ENCODE measurements around the gene DLEC1.

Gene DLEC1

GRCh38 chr3:38017445-38018295 is 21.3 kb upstream of the DLEC1 start:
- no peaks in the 10 kb centered on the region for H3K4me1 Mint-ChIP-seq
- ATAC-seq (replicated peaks) (no peak), DNase-seq (no peak)
- no peaks in the 10 kb centered on the region for H3K27me3 Mint-ChIP-seq
- no peaks in the 10 kb centered on the region for H3K9me3 Mint-ChIP-seq
- H3K4me3 Mint-ChIP-seq = no peak overlapping the region
- H3K27ac Mint-ChIP-seq = no peak overlapping the region
- H3K36me3 Mint-ChIP-seq = peaks cover 13 to 24% of the 10 kb centered on the region in 2 donors

DNA sequence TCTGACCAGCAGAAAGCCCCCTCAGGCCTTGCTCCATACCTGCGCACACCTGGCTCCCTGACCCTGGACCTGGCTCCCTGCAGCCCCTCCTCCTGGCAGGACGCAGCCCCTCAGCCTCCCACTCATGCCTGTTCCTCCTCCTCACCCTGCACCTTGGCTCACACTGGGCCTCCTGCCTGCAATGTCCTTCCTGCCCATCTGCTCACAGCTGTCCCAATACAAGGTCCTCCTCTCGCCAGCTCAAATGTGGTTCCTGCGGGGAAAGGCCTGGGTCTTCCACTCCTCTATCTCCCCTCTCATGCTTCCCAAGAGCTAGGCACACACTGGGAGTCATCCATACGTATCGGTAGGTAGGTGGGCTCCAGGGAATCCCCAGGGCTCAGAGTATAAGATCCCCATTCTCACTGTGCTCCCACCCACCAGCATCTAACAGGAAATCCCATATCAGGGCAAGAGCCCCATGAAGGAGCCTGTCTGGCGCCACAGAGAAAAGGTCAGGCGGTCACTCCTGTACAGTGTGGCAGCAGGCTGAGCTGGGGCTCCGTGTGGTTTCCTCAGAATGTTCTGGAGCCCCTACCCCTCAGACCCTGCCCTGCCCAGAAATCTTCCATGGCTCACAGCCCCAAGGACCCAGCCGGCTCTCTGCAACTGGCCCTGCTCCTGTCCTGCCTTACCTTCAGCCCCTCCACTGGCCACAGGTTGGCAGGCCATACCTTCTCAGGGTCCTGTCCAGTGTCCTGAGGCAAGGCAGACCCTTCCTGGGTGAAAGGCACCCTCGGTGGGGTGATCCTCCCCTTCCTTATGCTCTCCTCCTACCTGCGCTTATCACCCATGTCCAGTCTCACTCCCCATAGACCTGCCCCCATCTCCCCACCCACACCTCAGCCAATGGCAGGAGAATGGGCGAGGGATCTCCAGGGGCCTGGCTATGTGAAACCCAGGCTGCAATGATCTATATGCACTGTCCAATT is 20.4 kb upstream of the DLEC1 start:
- Mint-ChIP-seq H3K9me3 (no peaks in the 10 kb centered on the region), H3K4me1 (peaks cover 0 to 1% of the 10 kb centered on the region in 2 donors), H3K27me3 (no peaks in the 10 kb centered on the region), H3K27ac (no peak overlapping the region), H3K36me3 (peaks cover 13 to 24% of the 10 kb centered on the region in 2 donors), H3K4me3 (no peak overlapping the region)
- ATAC-seq (replicated peaks) = no peak
- DNase-seq = no peak

- H3K27ac Mint-ChIP-seq = no peak overlapping the region
- no peaks in the 10 kb centered on the region for H3K9me3 Mint-ChIP-seq
- no peak overlapping the region for H3K4me3 Mint-ChIP-seq
- no peaks in the 10 kb centered on the region for H3K27me3 Mint-ChIP-seq
- peaks cover 7 to 8% of the 10 kb centered on the region in 2 donors for H3K4me1 Mint-ChIP-seq
- H3K36me3 Mint-ChIP-seq = peaks cover 13 to 22% of the 10 kb centered on the region in 2 donors
- ATAC-seq (replicated peaks) = no peak
- no peak for DNase-seq
These were observed 19.2 kb upstream of the DLEC1 start for GRCh38 chr3:38019658-38020341.

DNA sequence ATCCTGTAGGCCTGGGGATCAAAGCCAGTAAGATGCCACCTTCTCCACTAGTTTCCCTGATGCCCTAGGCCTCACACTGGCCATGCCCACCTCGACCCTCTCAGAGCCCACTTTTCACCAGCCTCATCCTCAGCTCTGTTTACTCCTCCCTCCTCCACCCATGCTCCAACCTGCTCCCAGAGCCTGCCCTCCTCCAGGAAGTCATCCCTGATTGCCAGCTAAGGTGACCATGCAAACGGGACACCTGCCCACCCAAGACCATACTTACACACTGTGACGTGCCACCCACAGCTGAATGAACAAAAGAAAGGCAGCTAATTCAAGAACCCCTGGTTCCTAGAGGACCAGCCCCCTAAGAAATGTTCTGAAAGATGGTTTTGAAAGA is 18.7 kb upstream of the DLEC1 start:
- Mint-ChIP-seq H3K36me3 (peaks cover 11 to 17% of the 10 kb centered on the region in 2 donors), H3K27ac (no peak overlapping the region), H3K27me3 (no peaks in the 10 kb centered on the region), H3K4me1 (peaks cover 9 to 13% of the 10 kb centered on the region in 2 donors), H3K9me3 (no peaks in the 10 kb centered on the region), H3K4me3 (no peak overlapping the region)
- DNase-seq = no peak
- ATAC-seq (replicated peaks) = no peak

GRCh38 chr3:38021196-38021595 is 17.8 kb upstream of the DLEC1 start:
- ATAC-seq (replicated peaks) (no peak), DNase-seq (no peak)
- no peaks in the 10 kb centered on the region for H3K27me3 Mint-ChIP-seq
- H3K27ac Mint-ChIP-seq = no peak overlapping the region
- H3K4me1 Mint-ChIP-seq = peaks cover 13 to 20% of the 10 kb centered on the region in 2 donors
- H3K9me3 Mint-ChIP-seq = no peaks in the 10 kb centered on the region
- H3K4me3 Mint-ChIP-seq = no peak overlapping the region
- peaks cover 8% of the 10 kb centered on the region in 2 donors for H3K36me3 Mint-ChIP-seq

GRCh38 chr3:38022301-38022700 is 16.7 kb upstream of the DLEC1 start:
- Mint-ChIP-seq H3K36me3 (no peaks in the 10 kb centered on the region), H3K4me1 (peaks cover 13 to 20% of the 10 kb centered on the region in 2 donors), H3K27ac (no peak overlapping the region), H3K4me3 (no peak overlapping the region), H3K9me3 (no peaks in the 10 kb centered on the region), H3K27me3 (no peaks in the 10 kb centered on the region)
- DNase-seq = no peak
- no peak for ATAC-seq (replicated peaks)

DNA sequence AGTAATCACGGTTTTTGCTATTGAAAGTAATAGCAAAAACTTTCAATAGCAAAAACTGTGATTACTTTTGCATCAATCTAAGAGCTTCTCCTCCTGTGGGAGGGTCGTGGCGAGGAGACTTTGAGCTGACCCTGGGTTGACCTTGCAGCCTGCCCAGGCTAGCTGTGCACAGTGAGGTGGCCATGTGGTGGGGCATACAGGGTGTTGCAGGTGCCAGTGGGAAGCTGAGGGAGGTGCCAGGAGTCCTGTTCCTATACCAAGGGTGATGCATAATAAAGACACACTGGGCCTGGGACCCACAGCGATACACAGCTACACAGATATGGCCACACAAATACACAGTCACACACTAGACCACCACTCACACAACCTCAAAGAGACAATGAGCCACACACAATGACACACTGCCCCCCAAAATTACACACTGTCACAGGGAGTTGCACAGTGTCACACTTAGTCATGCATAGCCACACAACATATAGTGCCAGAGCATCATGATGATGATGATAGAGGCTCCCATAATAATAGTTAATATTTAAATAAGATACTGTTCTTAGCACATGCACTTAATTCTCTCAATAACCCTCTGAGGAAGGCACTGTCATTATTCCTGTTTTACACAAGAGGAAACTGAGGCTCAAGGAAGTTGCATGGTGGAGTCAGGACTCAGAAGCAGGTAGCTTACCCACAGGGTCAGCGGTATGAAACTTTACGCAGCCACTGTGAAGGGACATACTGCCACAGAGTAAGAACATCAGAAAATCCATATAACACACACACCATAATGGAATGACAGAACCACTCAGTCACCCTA is 15.9 kb upstream of the DLEC1 start:
- Mint-ChIP-seq H3K4me3 (peak overlapping the region in 1 of 2 donors; percentile 94), H3K36me3 (no peaks in the 10 kb centered on the region), H3K4me1 (peaks cover 13 to 20% of the 10 kb centered on the region in 2 donors), H3K27ac (no peak overlapping the region), H3K9me3 (no peaks in the 10 kb centered on the region), H3K27me3 (peaks cover 0 to under 1% of the 10 kb centered on the region in 2 donors)
- no peak for ATAC-seq (replicated peaks)
- no peak for DNase-seq

GRCh38 chr3:38026856-38027255 is 12.2 kb upstream of the DLEC1 start:
- DNase-seq = no peak
- Mint-ChIP-seq H3K27ac (no peak overlapping the region), H3K36me3 (peaks cover 0 to 3% of the 10 kb centered on the region in 2 donors), H3K4me3 (no peak overlapping the region), H3K9me3 (no peaks in the 10 kb centered on the region), H3K27me3 (peaks cover 15 to 30% of the 10 kb centered on the region in 2 donors), H3K4me1 (peaks cover 20 to 23% of the 10 kb centered on the region in 2 donors)
- no peak for ATAC-seq (replicated peaks)

GRCh38 chr3:38027466-38028465 is 11.2 kb upstream of the DLEC1 start:
- peaks cover 20 to 23% of the 10 kb centered on the region in 2 donors for H3K4me1 Mint-ChIP-seq
- ATAC-seq (replicated peaks) = no peak
- peaks cover 16 to 38% of the 10 kb centered on the region in 2 donors for H3K27me3 Mint-ChIP-seq
- H3K9me3 Mint-ChIP-seq = no peaks in the 10 kb centered on the region
- H3K4me3 Mint-ChIP-seq = peak overlapping the region; percentile 49 to 64
- H3K27ac Mint-ChIP-seq = no peak overlapping the region
- H3K36me3 Mint-ChIP-seq = peaks cover 0 to 3% of the 10 kb centered on the region in 2 donors
- DNase-seq = no peak

DNA sequence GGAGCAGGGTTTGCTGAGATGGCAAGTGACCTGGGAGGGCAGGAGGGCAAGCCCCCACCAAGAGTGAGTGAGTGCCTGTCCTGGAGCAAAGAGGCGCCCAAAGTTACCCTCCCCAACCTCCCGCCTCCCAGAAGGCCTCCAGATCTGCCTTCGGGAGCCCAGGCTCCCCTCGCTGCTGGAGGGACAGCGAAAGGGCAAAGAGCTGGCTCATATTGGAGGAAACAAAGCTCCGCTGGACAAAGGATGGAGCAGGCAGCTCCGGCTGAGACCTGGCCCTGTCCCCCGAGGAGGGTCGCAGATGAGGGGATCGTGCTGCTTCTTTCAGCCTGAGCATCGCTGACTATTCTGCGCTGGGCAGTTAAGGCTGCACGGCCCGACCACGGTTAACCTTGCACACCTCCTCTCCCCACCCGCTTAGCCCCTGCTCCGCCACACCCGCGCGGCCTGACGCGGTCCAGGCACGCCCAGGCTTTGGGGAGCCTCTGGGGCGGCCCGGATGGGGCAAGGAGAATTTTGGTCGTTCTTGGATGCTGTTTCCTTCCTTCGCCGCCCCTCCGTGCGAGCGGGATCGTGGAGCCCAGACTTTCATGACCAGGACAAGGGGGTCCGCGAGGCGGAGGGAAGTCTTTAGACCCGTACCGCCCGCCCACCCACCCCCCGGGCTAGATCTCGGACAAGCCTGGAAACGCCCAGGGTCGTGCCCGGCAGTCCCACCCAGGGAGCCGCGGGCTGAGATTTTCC is 10.2 kb upstream of the DLEC1 start:
- Mint-ChIP-seq H3K4me3 (peak overlapping the region; percentile 64 to 73), H3K27me3 (peaks cover 25 to 48% of the 10 kb centered on the region in 2 donors), H3K36me3 (peaks cover 0 to 3% of the 10 kb centered on the region in 2 donors), H3K4me1 (peaks cover 17 to 21% of the 10 kb centered on the region in 2 donors), H3K9me3 (no peaks in the 10 kb centered on the region), H3K27ac (peak overlapping the region; percentile 67)
- no peak for DNase-seq
- no peak for ATAC-seq (replicated peaks)

- H3K27ac Mint-ChIP-seq = peak within 1 kb of the TSS; percentile 67
- peaks cover 15 to 18% of the 10 kb centered on the region in 2 donors for H3K4me1 Mint-ChIP-seq
- H3K9me3 Mint-ChIP-seq = no peaks in the 10 kb centered on the region
- H3K4me3 Mint-ChIP-seq = peak within 1 kb of the TSS; percentile 64 to 73
- no peak for ATAC-seq (replicated peaks)
- peaks cover 0 to 3% of the 10 kb centered on the region in 2 donors for H3K36me3 Mint-ChIP-seq
- DNase-seq = no peak
- peaks cover 28 to 53% of the 10 kb centered on the region in 2 donors for H3K27me3 Mint-ChIP-seq
These were observed 9.4 kb upstream of the DLEC1 start, which contains the start of gene PLCD1 for GRCh38 chr3:38029400-38030125. TSS of gene PLCD1 (minus strand) at chr3:38029642. CDS start at chr3:38029539, 103 bp downstream.
